SU-DHL-6 (cell line): ENCODE data around the gene SMC6.

Source experiments
- H2AFZ ChIP-seq: fragments of 200-600 bp; sonication (generic); 2 replicates; pipeline ENCODE4 v1.6.1; 2014; ENCODE audit warnings: low read depth, mild to moderate bottlenecking, moderate library complexity, mixed read lengths, antibody characterized with exemption, low read length; ENCODE audit not compliant: severe bottlenecking
- H3F3A ChIP-seq: fragments of 200-600 bp; shearing (Covaris generic); 2 replicates; pipeline ENCODE4 v1.6.0; 2016; ENCODE audit warnings: antibody characterized with exemption, mild to moderate bottlenecking; ENCODE audit not compliant: insufficient read depth
- H3K27ac ChIP-seq: fragments of 200-600 bp; sonication (generic); 2 replicates; pipeline ENCODE4 v1.5.1; 2016; ENCODE audit warnings: low read depth, mild to moderate bottlenecking, low read length, moderate library complexity, mixed read lengths
- H3K27me3 ChIP-seq: fragments of 200-600 bp; sonication (generic), shearing (Covaris generic); 2 replicates; pipeline ENCODE4 v1.6.0; 2014; ENCODE audit warnings: mild to moderate bottlenecking, low read length
- H3K36me3 ChIP-seq: fragments of 200-600 bp; sonication (generic); 2 replicates; pipeline ENCODE4 v1.6.1; 2014; ENCODE audit warnings: mild to moderate bottlenecking, low read length, mixed read lengths
- H3K4me2 ChIP-seq: fragments of 300-600, 200-600 bp; shearing (Covaris generic), sonication (generic); 2 replicates; pipeline ENCODE4 v1.6.0; 2014; ENCODE audit warnings: low read length, low read depth, mild to moderate bottlenecking; ENCODE audit not compliant: poor library complexity, severe bottlenecking
- H3K4me3 ChIP-seq: fragments of 200-600 bp; sonication (generic); 2 replicates; pipeline ENCODE4 v1.5.1; 2014; ENCODE audit warnings: antibody characterized with exemption, low read length, mild to moderate bottlenecking, mixed read lengths; ENCODE audit not compliant: insufficient read depth, poor library complexity, severe bottlenecking
- H3K79me2 ChIP-seq: fragments of 200-600 bp; sonication (generic); 2 replicates; pipeline ENCODE4 v1.6.1; 2014; ENCODE audit warnings: mild to moderate bottlenecking, low read length, moderate library complexity; ENCODE audit not compliant: insufficient read depth
- H3K9ac ChIP-seq: fragments of 200-600 bp; sonication (generic); 2 replicates; pipeline ENCODE4 v1.7.0; 2014; ENCODE audit warnings: mild to moderate bottlenecking, low read length
- H3K9me2 ChIP-seq: fragments of 200-600 bp; sonication (generic); replicated peaks from 2 replicates; pipeline ENCODE4 v1.6.1; 2014; ENCODE audit warnings: low read length; ENCODE audit not compliant: insufficient read depth
- H3K9me3 ChIP-seq: fragments of 200-600 bp; sonication (generic); 2 replicates; pipeline ENCODE4 v1.6.1; 2014; ENCODE audit warnings: low read length, mixed read lengths; ENCODE audit not compliant: insufficient read depth
- H4K20me1 ChIP-seq: fragments of 200-600 bp; sonication (generic); 2 replicates; pipeline ENCODE4 v1.6.1; 2014; ENCODE audit warnings: low read depth, mild to moderate bottlenecking, antibody characterized with exemption, low read length, moderate library complexity, mixed read lengths
- CTCF ChIP-seq: fragments of 200-600 bp; sonication (generic); IDR thresholded peaks from one replicate; pipeline ENCODE4 v1.5.1; 2017; ENCODE audit warnings: antibody characterized with exemption, mild to moderate bottlenecking, low read length, moderate library complexity; ENCODE audit not compliant: insufficient read depth, poor library complexity, severe bottlenecking
- EZH2phosphoT487 ChIP-seq: fragments of 200-600 bp; sonication (generic), shearing (Covaris generic); conservative IDR thresholded peaks from 2 replicates; pipeline ENCODE4 v1.6.1; 2018; ENCODE audit warnings: mild to moderate bottlenecking, antibody characterized with exemption, low read length, moderate library complexity, mixed read lengths

The SMC6 gene

GRCh38 chr2:17620841-17621240 lies 132.8 kb downstream of the SMC6 start:
- no peaks in the 10 kb centered on the region for H3K9me3 ChIP-seq
- no peak overlapping the region for H3K9ac ChIP-seq
- no peaks in the 10 kb centered on the region for H3K79me2 ChIP-seq
- no peaks in the 10 kb centered on the region for H3K36me3 ChIP-seq
- no peak overlapping the region for H2AFZ ChIP-seq
- no peak overlapping the region for H3K4me3 ChIP-seq
- H3K4me2 ChIP-seq = no peak overlapping the region
- no peak overlapping the region for H3K27ac ChIP-seq
- H4K20me1 ChIP-seq = no peaks in the 10 kb centered on the region
- no peaks in the 10 kb centered on the region for H3K27me3 ChIP-seq
- H3F3A ChIP-seq = no peaks in the 10 kb centered on the region
- TF ChIP-seq CTCF (no peak), EZH2phosphoT487 (no peak)
- H3K9me2 ChIP-seq = no peaks in the 10 kb centered on the region

DNA sequence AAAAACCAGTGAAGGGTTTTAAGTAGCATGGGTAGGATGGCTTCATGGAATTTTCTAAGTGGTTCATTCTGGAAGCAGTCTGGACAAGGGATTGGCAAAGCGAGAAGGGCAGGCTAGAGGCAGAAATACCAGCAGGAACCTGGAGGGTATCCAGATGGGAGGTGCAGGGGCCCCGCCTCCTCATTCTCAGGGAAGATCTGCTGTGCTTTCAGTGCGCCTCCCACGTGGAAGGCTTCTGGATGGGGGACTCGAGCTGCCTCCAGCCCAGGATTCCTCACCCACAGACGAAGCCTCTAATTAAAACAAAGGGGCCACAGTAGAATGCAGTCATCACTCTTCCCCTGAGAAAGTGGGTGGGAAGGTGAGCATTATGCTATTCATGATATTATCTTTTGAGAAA lies 133.3 kb downstream of the SMC6 start:
- Histone ChIP-seq H3K9ac (no peak overlapping the region), H3F3A (no peaks in the 10 kb centered on the region), H3K9me3 (no peaks in the 10 kb centered on the region), H3K27ac (no peak overlapping the region), H3K27me3 (no peaks in the 10 kb centered on the region), H3K79me2 (no peaks in the 10 kb centered on the region), H3K4me3 (no peak overlapping the region), H3K36me3 (no peaks in the 10 kb centered on the region), H3K9me2 (no peaks in the 10 kb centered on the region), H2AFZ (no peak overlapping the region), H4K20me1 (no peaks in the 10 kb centered on the region), H3K4me2 (no peak overlapping the region)
- TF ChIP-seq EZH2phosphoT487 (no peak), CTCF (no peak)

- Histone ChIP-seq H3K36me3 (no peaks in the 10 kb centered on the region), H3K79me2 (no peaks in the 10 kb centered on the region), H3K4me3 (no peak overlapping the region)
Observed at GRCh38 chr2:17617955-17618354, 135.7 kb downstream of the SMC6 start.

More at GRCh38 chr2:17617955-17618354, 135.7 kb downstream of the SMC6 start:
- Histone ChIP-seq H2AFZ (no peak overlapping the region), H3K4me2 (no peak overlapping the region), H3K27me3 (no peaks in the 10 kb centered on the region), H3K9me3 (no peaks in the 10 kb centered on the region), H3K27ac (no peak overlapping the region), H3K9me2 (no peaks in the 10 kb centered on the region), H3K9ac (no peak overlapping the region), H4K20me1 (no peaks in the 10 kb centered on the region), H3F3A (no peaks in the 10 kb centered on the region)
- TF ChIP-seq EZH2phosphoT487 (no peak), CTCF (no peak)
